Measurements from ENCODE around the gene MAP3K19. TPM values are rescaled to one million over a fixed set of nuclear protein-coding genes. Genes with fewer than 3 reads are reported as not detected.

MAP3K19 gene
- total RNA-seq, 1 experiment from 2014 or later = not detected

DNA sequence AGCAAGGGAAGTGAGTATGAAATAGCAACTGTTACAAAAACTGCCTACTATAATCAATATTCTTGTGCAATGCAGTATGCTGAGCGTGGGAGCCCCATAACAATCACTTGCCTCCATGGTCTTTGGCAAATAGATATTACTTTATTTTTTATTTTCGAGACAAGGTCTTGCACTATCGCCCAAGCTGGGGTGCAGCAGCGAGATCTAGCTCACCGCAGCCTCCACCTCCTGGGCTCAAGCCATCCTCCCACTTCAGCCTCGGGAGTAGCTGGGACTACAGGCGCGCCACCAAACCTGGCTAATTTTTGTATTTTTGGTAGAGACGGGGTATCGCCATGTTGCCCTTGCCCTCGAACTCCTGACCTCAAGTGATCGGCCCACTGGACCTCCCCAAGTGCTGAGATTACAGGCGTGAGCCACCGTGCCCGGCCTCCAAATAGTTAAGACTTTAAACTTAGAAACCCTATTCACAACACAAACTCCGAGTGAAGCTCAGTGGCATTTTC, 129.8 kb downstream of the MAP3K19 start:
- Histone ChIP-seq H3K4me3 (peak overlapping the region; percentile 95), H3K27ac (peak overlapping the region; percentile 98), H3K36me3 (peaks cover 11% of the 10 kb centered on the region), H3K4me1 (peaks cover 9% of the 10 kb centered on the region; the same call in 1 of the 2 replicates), H3K9me3 (replicated peaks) (no peaks in the 10 kb centered on the region), H3K27me3 (no peaks in the 10 kb centered on the region)
- DNase-seq = peak; percentile 10 to 28

Other genes with a start within 250 kb of the MAP3K19 start
- not detected in 2 replicates for gene ACMSD, start 208.8 kb downstream of the MAP3K19 start, total RNA-seq (2014; rRNA removed; shearing (Covaris generic))
- 36.7 and 39.8 TPM in 2 replicates for gene CCNT2, start 128.6 kb downstream of the MAP3K19 start, total RNA-seq (2014; rRNA removed; shearing (Covaris generic))
- gene RAB3GAP1, start 4.8 kb upstream of the MAP3K19 start, total RNA-seq (2014; rRNA removed; shearing (Covaris generic)) = 46.2 and 52.9 TPM in 2 replicates

All from SJCRH30 (cell line).